ENCODE results near the gene IPO11.
"Not testable (repeated sequence)": the region's sequence is repeated elsewhere in the genome, so short reads cannot be mapped to it uniquely, and the experiment has no call there.

Gene IPO11

DNA sequence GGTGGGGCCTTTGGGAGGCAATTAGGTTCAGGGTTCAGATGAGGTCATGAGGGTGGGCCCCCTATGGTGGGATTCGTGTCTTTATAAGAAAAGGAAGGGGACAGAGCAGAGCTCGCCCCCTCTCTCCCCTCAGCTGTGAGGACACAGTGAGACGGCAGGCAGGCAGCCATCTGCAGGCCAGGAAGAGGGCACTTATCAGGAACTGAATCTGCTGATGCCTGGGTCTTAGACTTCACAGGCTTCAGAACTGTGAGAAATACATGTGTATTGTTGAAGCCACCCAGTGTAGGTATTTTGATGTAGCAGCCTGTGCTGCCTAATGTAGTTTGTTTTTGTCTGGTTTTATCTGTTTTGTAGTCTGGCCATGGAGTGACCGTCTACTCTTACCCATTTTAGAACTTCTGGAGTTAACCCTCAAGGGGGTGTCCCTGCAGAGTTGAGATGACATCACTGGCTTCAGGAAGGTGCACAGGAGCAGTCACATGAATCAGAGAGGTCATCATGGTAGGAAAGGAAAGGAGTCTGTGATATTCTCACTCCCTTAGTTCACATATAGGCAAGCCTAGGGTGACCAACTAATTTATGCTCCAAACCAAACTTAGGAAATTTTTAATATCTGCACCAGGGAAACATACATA lies 237.0 kb downstream of the IPO11 start:
- ATAC-seq: no peak

DNA sequence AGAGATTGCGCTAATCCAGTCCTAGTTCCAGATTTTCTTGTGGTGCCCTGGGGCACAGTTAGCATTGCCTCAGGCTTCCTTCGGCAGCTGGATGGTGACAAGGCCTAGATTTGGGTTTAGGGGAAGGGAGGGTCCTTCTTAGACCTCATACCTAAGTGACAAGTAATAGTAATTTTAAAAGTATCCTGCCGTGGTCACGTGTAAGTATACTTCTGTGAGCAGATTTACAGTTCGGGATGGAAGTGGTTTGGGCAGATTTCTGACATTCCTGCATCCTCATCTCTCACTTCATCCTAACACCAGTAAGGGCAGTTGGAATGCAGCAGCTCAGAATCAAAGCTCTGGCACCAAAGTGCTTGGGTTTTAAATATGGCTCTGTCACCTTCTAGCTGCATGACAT lies 237.6 kb downstream of the IPO11 start:
- ATAC-seq: no peak

DNA sequence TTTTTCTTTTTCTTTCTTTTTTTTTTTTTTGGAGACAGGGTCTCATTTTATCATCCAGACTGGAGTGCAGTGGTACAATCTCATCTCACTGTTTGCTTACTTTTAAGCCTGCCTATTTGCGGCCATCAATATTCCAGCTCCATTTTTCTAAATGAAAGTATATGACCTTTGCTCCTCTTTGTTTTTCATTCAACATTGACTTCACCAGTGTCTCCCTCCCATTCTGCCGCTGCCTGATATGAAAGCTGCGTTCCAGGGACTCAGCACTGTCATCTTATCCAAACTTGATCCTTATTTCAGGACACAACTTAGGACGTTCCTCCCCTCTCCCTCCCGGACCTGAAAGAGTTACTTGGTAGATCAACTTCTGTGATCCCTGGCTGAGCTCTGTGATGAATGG lies 239.7 kb downstream of the IPO11 start:
- ATAC-seq: no peak

DNA sequence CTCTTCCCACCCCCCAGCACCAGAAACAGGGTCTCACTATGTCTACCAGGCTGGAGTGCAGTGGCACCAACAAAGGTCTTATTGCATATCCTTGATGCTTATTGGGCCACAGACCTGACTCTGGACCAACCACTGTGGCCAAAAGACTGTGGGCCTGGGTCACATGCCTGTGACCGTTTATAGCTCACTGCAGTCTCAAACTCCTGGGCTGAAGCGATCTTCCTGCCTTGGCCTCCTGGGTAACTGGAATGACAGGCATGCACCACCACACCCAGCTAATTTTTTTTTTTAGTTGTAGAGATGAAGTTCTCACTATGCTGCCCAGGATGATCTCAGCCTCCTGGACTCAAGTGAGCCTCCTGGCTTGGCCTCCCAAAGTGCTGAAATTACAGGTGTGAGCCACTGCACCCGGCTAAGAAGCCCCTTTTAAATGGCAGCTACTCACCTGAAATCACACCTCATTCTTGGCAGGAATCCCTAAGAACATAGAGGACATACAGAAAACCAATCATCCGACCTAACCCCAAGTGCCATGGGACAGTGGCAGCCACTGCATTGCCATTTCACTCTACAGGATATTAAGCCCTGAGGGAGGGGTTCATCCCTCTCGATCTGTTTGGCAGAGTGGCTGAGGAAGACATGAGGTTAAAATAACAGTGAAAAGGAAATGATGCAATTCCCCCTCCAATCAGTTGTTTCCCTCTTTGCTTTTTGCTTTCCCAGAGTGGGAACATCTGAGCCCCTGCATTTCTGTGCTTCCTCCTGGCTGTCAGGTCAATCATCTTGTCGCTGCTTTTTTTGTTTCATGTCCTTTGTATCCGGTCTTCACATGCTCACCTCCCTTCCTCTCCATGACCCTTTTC lies 240.7 kb downstream of the IPO11 start:
- ATAC-seq: no peak

DNA sequence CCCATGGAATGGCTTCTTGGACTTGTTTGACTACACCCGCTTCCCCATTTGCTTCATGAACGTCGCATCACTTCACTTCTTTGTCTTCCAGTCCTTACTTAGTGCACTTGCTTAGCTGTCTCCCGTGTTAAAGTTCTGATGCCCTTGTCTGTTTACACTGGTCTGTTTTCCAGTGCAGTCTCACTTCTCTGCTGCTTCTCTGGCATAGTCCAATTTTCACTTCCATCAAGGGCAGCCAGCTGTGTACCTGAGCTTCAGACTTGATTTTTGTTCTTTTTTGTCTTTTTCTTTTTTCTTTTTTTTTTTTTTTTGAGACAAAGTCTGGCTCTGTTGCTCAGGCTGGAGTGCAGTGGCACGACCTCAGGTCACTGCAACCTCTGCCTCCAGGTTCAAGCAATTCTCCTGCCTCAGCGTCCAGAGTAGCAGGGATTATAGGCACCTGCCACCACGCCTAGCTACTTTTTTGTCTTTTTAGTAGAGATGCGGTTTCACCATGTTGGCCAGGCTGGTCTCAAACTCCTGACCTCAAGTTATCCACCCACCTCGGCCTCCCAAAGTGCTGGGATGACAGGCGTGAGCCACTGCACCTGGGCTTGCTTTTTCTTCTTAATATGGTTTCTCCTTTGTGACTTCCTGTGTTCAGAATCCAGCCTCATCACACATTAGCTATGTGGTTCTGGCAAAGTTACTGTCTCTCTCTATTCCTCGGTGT lies 241.5 kb downstream of the IPO11 start:
- no peak for ATAC-seq

DNA sequence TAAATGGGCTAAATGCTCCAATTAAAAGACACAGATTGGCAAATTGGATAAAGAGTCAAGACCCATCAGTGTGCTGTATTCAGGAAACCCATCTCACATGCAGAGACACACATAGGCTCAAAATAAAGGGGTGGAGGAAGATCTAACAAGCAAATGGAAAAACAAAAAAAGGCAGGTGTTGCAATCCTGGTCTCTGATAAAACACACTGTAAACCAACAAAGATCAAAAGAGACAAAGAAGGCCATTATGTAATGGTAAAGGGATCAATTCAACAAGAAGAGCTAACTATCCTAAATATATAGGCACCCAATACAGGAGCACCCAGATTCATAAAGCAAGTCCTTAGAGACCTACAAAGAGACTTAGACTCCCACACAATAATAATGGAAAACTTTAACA lies 245.2 kb downstream of the IPO11 start:
- not testable (repeated sequence) for ATAC-seq

DNA sequence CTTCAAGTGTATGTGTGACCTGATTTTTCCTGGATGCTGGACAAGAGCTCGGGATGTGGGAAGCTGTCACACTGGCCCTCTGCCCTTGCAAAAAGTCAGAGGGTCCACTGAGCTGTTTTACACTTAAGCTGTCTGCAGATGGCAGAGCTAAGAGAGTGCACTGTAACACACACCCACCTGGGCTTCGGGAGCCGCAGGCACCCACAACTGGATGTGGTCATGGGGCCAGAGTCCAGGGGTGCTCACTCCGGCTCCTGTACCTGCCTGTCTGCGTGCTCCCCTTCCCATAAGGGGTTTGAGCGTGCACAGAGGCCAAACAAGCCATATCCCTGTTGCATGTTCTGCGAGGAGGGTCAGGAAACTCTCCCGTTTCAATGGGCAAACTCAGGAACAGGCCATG lies 248.6 kb downstream of the IPO11 start:
- ATAC-seq: no peak

DNA sequence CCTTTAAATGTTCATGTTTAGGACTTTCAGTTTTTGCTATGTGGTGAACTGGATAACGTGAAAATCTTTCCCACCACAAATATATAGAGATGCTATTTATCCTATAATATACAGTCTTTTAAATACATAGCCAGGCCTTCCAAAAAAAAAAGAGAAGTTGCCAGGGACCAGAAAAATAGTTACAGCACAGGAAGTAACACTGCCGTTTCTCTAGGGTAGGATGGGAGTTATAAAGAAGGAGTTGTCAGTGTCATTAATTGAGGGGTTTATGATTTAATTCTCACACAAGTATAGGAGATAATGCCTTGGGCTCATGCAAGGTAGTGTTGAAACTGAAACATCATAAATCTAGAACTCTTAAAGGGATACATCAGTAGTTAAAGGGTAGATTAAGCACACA lies 250.0 kb downstream of the IPO11 start:
- no peak for ATAC-seq

DNA sequence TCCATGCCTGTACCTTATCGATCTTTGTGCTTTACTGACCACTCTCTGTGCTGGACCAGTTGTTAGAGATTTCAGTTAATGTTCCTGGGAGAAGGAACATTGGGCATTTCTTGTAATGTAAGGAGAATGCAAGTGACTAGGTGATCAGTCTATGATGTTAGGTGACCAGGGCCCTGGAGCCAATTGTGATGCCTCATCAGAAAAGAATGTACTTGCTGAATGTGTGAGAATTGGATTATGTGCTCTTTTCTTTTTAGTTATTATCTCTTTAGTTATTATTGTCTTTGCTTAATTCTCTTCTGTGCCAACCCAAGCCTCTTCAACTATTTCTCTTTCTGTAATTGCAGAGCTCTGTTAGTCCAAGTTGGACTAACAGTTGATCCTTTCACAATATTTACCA lies 258.9 kb downstream of the IPO11 start:
- no peak for ATAC-seq

DNA sequence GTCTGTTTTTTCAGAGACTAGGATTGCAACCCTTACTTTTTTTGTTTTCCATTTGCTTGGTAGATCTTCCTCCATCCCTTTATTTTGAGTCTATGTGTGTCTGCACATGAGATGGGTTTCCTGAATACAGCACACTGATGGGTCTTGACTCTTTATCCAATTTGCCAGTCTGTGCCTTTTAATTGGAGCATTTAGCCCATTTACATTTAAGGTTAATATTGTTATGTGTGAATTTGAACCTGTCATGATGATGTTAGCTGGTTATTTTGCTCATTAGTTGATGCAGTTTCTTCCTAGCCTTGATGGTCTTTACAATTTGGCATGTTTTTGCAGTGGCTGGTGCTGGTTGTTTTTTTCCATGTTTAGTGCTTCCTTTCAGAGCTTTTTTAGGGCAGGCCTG lies 264.0 kb downstream of the IPO11 start:
- ATAC-seq: not testable (repeated sequence)

All from activated CD4-positive, CD25-positive, alpha-beta regulatory T cell treated with anti-CD3 and anti-CD28 coated beads, Interleukin-2, amount 50 U/mL, for 24 hours (primary cell).